HepG2 (cell line): ENCODE results near the gene RSPH9. TPM values are rescaled to one million over a fixed set of nuclear protein-coding genes. Genes with fewer than 3 reads are reported as not detected.

ENCODE experiments used
- CAMTA2 ChIP-seq: sonication (generic); formaldehyde crosslinking; IDR thresholded peaks from 2 replicates; pipeline ENCODE4 v1.4.0; 2020; ENCODE audit warnings: mild to moderate bottlenecking, missing genetic modification reagents, borderline replicate concordance
- CHD4 ChIP-seq: fragments of 200-600 bp; sonication (generic); IDR thresholded peaks from 2 replicates; pipeline ENCODE4 v1.7.0; 2017; ENCODE audit warnings: mild to moderate bottlenecking, low read length, borderline replicate concordance
- CREM ChIP-seq, 2 experiments: sonication (generic) in 1 of 2; formaldehyde crosslinking in 1 of 2; IDR thresholded peaks; 2 replicates each; pipeline versions ENCODE4 v1.4.0 to v1.6.1; 2016 to 2020; ENCODE audit warnings: antibody characterized with exemption in 1 of 2, mild to moderate bottlenecking in 1 of 2, missing genetic modification reagents in 1 of 2
- ETV5 ChIP-seq: IDR thresholded peaks from 2 replicates; pipeline ENCODE4 v1.6.1; 2018; ENCODE audit warnings: missing biosample characterization, missing genetic modification reagents, inconsistent platforms, borderline replicate concordance
- NR2F6 ChIP-seq, 2 experiments: IDR thresholded peaks; 2 replicates each; pipeline ENCODE4 v1.6.1; 2016; ENCODE audit warnings: antibody characterized with exemption in 1 of 2, mild to moderate bottlenecking in 1 of 2
- RARA ChIP-seq: IDR thresholded peaks from 2 replicates; pipeline ENCODE4 v1.6.1; 2016; ENCODE audit warnings: missing genetic modification reagents, missing compliant biosample characterization
- RBM22 ChIP-seq: fragments of 200-400 bp; formaldehyde crosslinking; optimal IDR thresholded peaks from 2 replicates; pipeline ENCODE3; 2017; ENCODE audit warnings: mild to moderate bottlenecking, low read length, moderate library complexity
- REL ChIP-seq: sonication (generic); formaldehyde crosslinking; conservative IDR thresholded peaks from 2 replicates; pipeline ENCODE4 v1.8.0; 2022; ENCODE audit warnings: mild to moderate bottlenecking, missing genetic modification reagents, moderate library complexity
- SUZ12 ChIP-seq: fragments of 150-350 bp; IDR thresholded peaks from 2 replicates; pipeline ENCODE4 v1.6.1; 2014; ENCODE audit warnings: low read depth, low read length
- TARDBP ChIP-seq: sonication (generic); formaldehyde crosslinking; IDR thresholded peaks from 2 replicates; pipeline ENCODE4 v1.8.0; 2022; ENCODE audit warnings: mild to moderate bottlenecking, missing genetic modification reagents
- TCF7L2 ChIP-seq: IDR thresholded peaks from 2 replicates; pipeline ENCODE4 v1.6.1; 2011; ENCODE audit warnings: mild to moderate bottlenecking, low read depth, low read length, moderate library complexity
- XBP1 ChIP-seq: sonication (generic); formaldehyde crosslinking; IDR thresholded peaks from 2 replicates; pipeline ENCODE4 v1.5.0; 2020; ENCODE audit warnings: missing genetic modification reagents
- ZNF160 ChIP-seq: sonication (generic); formaldehyde crosslinking; IDR thresholded peaks from 2 replicates; pipeline ENCODE4 v1.8.0; 2022; ENCODE audit warnings: mild to moderate bottlenecking, inconsistent platforms, missing genetic modification reagents
- ZNF251 ChIP-seq: sonication (generic); formaldehyde crosslinking; IDR thresholded peaks from 2 replicates; pipeline ENCODE4 v1.9.0; 2021; ENCODE audit warnings: mild to moderate bottlenecking, missing genetic modification reagents
- ZNF431 ChIP-seq: sonication (generic); formaldehyde crosslinking; IDR thresholded peaks from 2 replicates; pipeline ENCODE4 v1.9.0; 2022; ENCODE audit warnings: missing genetic modification reagents, low read depth, mild to moderate bottlenecking, borderline replicate concordance
- ZNF572 ChIP-seq: sonication (generic); formaldehyde crosslinking; IDR thresholded peaks from 2 replicates; pipeline ENCODE4 v1.5.1; 2020; ENCODE audit warnings: mild to moderate bottlenecking, missing genetic modification reagents
- ZNF644 ChIP-seq: IDR thresholded peaks from 2 replicates; pipeline ENCODE4 v1.6.1; 2016; ENCODE audit warnings: low read depth
- polyA plus RNA-seq, 8 experiments: library from polyadenylated mRNA; depleted of rRNA in 3 of 8; stranded (reverse) in 7 of 8; unstranded in 1 of 8; fragments of >200 nt; fragmentation: Illumina TruSeq in 4 of 8; extraction: Trizol in 4 of 8; gene quantifications; 2 replicates each; pipeline versions ENCODE4 v1.2.1 to v1.2.3, GENCODE V29; 2011 to 2016; ENCODE audit warnings: low read depth in 4 of 8, missing spikeins in 1 of 8, mixed read lengths in 1 of 8; ENCODE audit not compliant: insufficient read depth in 1 of 8
- total RNA-seq, 5 experiments: library from RNA; depleted of rRNA; stranded (reverse); fragments of >200 nt; fragmentation: Illumina TruSeq; extraction: Trizol; gene quantifications; 2 replicates each; pipeline ENCODE4 v1.2.3, GENCODE V29; 2016; ENCODE audit warnings: low read depth in 1 of 5
- TF ChIP-seq, protein P1 (sequence below): sonication (generic); formaldehyde crosslinking; IDR thresholded peaks from 2 replicates; pipeline ENCODE4 v1.8.0; 2022; ENCODE audit warnings: missing genetic modification reagents, mild to moderate bottlenecking, moderate library complexity, borderline replicate concordance
- TF ChIP-seq, protein P2 (sequence below): sonication (generic); formaldehyde crosslinking; IDR thresholded peaks from 2 replicates; pipeline ENCODE4 v1.8.0; 2022; ENCODE audit warnings: missing genetic modification reagents, mild to moderate bottlenecking, borderline replicate concordance
- TF ChIP-seq, protein P3 (sequence below): sonication (generic); formaldehyde crosslinking; IDR thresholded peaks from 2 replicates; pipeline ENCODE4 v1.4.0; 2020; ENCODE audit warnings: missing genetic modification reagents, borderline replicate concordance
- TF ChIP-seq, protein P4 (sequence below): sonication (generic); formaldehyde crosslinking; IDR thresholded peaks from 2 replicates; pipeline ENCODE4 v1.4.0; 2020; ENCODE audit warnings: missing genetic modification reagents, borderline replicate concordance

RSPH9 gene
- total and polyA plus RNA-seq, 2 of the 13 experiments (the other 11 are each of a cell fraction or from before 2014, with no cell fraction given) = 0.04 TPM; not detected in 1

DNA sequence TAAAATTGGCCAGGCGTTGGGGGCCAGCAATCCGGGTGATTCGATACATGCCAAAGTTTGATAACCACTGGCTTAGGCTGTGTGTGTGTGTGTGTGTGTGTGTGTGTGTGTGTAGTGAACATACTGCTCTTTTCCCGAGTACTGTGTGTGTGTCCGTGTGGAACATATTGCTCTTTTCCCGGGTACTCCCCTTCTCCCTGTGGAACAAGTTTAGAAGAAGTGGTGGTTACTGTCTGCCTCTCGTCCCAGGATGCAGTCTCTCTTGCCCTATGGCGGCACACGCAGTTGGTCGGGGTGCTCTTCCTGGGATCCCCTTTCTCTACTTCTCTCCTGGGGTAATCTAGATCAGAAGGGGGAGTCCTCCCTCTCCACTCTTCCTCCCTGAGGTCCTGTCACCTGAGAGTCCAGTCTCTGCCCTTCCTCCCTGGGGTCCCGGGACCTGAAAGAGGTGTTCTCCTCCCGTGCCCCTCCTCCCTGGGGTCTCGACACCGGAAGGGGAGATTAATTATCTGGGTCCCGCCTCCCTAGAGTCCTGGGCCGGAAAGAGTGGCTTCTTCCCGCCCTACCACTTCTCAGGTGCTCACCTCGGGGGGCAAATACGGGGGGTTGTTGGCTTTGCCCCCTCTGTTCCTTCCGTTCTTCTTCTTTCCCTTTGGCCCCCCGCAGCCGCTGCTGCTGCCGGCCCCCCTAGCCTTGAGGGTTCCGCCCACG lies 16.3 kb upstream of the RSPH9 start (continued):
- TF ChIP-seq, protein P1, sequence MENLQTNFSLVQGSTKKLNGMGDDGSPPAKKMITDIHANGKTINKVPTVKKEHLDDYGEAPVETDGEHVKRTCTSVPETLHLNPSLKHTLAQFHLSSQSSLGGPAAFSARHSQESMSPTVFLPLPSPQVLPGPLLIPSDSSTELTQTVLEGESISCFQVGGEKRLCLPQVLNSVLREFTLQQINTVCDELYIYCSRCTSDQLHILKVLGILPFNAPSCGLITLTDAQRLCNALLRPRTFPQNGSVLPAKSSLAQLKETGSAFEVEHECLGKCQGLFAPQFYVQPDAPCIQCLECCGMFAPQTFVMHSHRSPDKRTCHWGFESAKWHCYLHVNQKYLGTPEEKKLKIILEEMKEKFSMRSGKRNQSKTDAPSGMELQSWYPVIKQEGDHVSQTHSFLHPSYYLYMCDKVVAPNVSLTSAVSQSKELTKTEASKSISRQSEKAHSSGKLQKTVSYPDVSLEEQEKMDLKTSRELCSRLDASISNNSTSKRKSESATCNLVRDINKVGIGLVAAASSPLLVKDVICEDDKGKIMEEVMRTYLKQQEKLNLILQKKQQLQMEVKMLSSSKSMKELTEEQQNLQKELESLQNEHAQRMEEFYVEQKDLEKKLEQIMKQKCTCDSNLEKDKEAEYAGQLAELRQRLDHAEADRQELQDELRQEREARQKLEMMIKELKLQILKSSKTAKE (CRISPR knock-in tag) = no peak
- TF ChIP-seq, protein P2, sequence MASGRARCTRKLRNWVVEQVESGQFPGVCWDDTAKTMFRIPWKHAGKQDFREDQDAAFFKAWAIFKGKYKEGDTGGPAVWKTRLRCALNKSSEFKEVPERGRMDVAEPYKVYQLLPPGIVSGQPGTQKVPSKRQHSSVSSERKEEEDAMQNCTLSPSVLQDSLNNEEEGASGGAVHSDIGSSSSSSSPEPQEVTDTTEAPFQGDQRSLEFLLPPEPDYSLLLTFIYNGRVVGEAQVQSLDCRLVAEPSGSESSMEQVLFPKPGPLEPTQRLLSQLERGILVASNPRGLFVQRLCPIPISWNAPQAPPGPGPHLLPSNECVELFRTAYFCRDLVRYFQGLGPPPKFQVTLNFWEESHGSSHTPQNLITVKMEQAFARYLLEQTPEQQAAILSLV = peak; percentile 62; the same call in 1 of the 2 replicates
- TF ChIP-seq ETV5 = peak; percentile 78
- TF ChIP-seq ZNF431 = no peak
- no peak for TF ChIP-seq CHD4
- TF ChIP-seq SUZ12 = no peak
- TF ChIP-seq ZNF572 = peak; percentile 75; the same call in 1 of the 2 replicates
- TF ChIP-seq, protein P3, sequence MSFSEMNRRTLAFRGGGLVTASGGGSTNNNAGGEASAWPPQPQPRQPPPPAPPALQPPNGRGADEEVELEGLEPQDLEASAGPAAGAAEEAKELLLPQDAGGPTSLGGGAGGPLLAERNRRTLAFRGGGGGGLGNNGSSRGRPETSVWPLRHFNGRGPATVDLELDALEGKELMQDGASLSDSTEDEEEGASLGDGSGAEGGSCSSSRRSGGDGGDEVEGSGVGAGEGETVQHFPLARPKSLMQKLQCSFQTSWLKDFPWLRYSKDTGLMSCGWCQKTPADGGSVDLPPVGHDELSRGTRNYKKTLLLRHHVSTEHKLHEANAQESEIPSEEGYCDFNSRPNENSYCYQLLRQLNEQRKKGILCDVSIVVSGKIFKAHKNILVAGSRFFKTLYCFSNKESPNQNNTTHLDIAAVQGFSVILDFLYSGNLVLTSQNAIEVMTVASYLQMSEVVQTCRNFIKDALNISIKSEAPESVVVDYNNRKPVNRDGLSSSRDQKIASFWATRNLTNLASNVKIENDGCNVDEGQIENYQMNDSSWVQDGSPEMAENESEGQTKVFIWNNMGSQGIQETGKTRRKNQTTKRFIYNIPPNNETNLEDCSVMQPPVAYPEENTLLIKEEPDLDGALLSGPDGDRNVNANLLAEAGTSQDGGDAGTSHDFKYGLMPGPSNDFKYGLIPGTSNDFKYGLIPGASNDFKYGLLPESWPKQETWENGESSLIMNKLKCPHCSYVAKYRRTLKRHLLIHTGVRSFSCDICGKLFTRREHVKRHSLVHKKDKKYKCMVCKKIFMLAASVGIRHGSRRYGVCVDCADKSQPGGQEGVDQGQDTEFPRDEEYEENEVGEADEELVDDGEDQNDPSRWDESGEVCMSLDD (CRISPR knock-in tag) = peak; percentile 46; the same call in 1 of the 2 replicates
- TF ChIP-seq CAMTA2 = 0 out of 2 replicates have a peak, but pooled peaks have one; percentile 47
- TF ChIP-seq NR2F6 (IDR thresholded peaks at IDR 0.05) = no peak
- TF ChIP-seq NR2F6 (CRISPR knock-in tag; IDR thresholded peaks at IDR 0.05) = no peak
- TF ChIP-seq ZNF644 = no peak
- no peak for TF ChIP-seq RARA
- TF ChIP-seq ZNF160 (CRISPR knock-in tag) = no peak
- peak; percentile 30 for TF ChIP-seq RBM22
- no peak for TF ChIP-seq CREM (IDR thresholded peaks at IDR 0.05)
- no peak for TF ChIP-seq CREM (CRISPR knock-in tag; IDR thresholded peaks at IDR 0.05)
- TF ChIP-seq ZNF251 (CRISPR knock-in tag) = no peak
- TF ChIP-seq TCF7L2 = no peak
- TF ChIP-seq TARDBP (CRISPR knock-in tag) = peak; percentile 38; the same call in 1 of the 2 replicates
- no peak for TF ChIP-seq REL (CRISPR knock-in tag)
- no peak for TF ChIP-seq XBP1 (CRISPR knock-in tag)
- TF ChIP-seq, protein P4, sequence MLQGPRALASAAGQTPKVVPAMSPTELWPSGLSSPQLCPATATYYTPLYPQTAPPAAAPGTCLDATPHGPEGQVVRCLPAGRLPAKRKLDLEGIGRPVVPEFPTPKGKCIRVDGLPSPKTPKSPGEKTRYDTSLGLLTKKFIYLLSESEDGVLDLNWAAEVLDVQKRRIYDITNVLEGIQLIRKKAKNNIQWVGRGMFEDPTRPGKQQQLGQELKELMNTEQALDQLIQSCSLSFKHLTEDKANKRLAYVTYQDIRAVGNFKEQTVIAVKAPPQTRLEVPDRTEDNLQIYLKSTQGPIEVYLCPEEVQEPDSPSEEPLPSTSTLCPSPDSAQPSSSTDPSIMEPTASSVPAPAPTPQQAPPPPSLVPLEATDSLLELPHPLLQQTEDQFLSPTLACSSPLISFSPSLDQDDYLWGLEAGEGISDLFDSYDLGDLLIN = no peak
